NCI-H69 (cell line): Measurements from ENCODE around the gene SLC19A1.

ENCODE experiments used
- DNase-seq: peaks from one replicate; lab custom pipeline; 2025; lab: John Stamatoyannopoulos, UW

Gene SLC19A1

DNA sequence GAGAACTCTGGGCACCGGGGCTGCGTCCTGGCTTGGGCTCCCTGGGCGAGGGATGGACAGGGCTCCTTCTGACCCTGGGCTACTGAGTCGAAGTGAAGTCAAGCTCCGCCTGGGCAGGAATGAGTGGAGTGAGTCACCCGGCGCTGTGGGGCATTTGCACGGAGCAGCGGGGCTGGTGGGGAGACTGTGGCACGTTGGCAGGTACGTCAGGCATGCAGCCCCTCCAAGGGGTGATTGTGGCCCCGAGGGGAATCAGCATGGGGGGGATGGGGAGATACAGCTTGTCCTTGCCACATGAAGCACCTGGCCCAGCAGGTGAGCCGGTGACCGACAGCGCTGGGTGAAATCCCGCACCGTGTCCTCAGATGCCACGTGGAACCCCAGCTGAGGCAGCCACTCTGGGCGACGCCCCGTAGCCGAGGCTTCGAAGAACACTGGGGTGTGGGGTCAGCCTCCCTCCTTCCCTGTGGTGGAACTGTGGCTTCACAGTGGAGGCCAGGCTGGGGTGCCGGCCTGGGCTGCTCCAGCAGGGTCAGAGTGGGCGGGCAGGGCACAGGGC, 74.9 kb downstream of the SLC19A1 start:
- DNase-seq, result no peak

DNA sequence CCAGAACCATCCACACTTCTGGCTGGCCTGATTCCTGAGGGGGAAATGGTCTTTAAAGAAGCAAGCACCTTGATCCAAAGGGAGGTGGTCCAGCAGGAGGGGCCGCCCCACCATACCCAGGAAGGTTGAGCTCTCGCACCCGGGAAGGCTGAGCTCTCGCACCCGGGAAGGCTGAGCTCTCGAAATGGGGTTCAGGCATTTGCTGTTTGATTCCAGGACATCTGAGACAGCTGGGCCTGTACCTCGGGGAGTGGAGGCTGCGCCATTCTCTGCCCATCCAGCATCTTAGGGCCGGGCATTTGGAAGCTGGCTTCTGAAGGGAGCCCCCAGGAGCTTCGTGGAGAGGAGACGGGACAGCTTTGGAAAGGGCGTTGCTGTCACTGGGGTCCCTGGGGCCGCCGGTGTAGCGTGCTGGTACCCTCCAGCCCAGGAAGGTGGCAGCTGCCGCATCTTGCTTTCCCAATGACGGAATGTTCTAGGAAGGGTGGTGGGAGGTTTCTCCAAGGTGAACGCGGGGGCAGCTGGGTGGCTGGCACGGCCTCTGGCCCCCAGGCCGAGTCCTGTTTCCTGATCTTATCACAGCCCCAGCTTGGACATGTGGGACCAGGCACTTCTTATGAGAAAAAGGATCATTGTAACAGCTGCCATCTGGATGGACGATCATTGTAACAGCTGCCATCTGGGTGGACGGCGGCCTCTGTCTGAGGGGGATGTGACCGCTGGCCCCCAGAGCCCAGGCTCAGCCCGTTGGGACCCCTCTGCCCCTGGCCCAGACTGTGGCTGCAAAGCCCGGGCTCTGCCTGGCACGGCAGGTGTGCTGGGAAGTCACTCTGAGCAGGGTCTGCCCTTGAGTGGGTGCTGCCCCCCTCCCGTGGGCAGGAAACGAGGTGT, 75.7 kb downstream of the SLC19A1 start:
- no peak for DNase-seq

DNA sequence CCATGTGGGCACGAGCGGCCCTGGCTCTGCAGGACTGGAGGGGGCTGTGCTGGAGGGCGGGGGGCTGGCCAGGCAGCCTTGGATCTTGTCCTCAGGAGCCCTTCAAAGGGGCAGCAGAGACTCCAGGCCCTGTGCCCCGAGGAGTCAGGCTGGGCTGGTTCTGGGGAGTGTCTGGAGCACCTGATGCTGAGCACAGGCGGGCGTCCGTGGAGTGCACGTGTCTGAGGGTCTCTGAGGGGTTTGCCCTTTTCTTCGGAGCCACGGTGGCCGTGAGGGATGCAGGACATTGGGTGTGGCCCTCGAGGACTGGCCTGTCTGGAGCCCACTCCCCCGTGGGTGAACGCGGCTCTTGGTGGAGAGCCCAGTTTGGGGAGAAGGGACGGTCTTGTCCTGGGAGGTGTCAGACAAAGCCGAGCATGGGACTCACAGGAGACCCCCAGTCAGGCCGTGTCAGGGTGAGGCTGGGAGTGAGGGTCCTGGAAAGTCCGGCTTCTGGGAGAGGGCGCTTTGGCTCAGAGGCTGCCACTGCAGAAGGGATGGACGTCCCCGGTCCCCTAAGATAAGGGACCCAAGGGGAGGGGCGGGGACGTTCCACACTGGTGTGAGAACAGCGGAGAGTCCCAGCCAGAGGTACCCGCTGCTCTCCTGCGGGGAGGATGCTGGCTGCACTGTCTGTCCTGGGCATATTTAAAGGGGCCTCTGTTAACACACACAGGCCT, 76.5 kb downstream of the SLC19A1 start:
- no peak for DNase-seq

DNA sequence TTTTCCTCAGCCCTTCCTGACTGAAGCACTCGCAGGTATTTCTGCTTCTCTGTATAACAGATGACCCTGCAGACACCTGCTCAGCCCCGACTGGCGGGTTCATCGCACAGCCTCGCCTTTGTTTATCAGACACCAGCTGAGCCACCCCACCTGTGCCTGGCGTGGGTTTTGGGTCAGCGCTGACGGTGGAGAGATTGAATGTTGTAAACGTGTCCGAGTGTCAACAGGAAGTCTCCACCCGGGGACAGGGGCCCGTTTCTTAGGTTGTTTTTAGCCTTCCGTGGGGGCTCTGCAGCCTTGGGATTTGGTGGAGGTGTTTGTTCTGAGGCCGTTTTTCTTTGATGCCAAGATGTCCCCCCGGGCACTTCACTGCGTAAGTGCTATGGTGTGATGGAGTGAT, 77.1 kb downstream of the SLC19A1 start:
- peak; percentile 57 for DNase-seq

DNA sequence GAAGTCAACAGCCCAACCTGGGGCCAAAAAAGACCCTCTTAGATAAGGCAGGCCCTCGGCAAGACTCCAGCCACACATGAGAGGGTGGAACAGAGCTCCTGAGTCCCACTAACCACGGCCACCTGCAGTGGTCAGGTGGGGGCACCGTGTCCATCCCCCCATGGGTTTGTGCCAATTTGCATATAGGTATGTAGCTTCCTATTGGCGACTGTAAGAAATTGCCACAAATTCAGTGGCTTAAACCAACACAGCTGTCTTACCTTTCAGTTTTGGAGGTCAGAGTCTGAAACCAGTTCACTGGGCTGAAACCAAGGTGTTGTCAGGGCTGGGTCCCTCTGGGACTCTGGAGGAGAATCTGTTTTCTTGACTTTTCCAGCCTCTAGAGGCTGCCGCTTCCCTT, 77.9 kb downstream of the SLC19A1 start:
- no peak for DNase-seq

DNA sequence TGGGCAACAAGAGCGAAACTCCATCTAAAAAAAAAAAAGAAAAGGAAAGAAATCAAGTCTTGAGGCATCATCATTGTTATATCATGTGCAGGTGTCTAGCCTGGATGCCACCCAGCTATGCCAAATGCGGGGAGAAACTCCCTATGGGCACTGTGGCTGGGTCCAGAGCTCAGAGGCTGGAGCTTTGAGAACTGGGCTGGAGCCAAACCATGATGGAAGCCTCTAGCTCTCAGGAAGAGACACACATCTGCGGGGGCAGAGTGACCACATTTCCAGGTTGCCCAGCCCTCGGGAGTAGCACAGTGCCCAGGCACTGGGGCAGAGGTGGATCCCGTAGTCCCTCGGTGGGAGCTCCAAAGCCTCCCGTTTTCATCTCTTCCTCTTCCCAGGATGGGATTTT, 78.4 kb downstream of the SLC19A1 start:
- no peak for DNase-seq

DNA sequence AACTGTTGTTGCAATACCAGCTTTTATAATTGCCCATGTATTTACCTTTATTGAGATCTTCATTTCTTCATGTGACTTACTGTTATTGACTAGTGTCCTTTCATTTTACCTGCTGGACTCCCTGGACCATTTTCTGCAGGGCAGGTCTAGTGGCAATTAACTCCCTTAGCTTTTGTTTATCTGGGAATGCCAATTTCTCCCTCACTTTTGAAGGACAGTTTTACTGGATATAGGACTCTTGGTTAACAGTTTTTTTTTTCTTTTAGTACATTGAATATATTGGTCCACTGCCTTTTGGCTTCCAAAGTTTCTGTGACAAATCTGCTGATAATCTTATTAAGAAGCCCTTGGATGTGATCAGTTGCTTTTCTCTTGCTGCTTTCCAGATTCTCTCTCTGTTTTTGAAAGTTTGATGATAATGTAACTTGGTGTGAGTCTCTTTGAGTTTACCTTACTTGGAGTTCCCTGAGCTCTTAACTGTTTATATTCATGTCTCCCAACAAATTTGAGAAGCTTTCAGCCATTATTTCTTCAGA, 80.4 kb downstream of the SLC19A1 start:
- DNase-seq, result no peak

DNA sequence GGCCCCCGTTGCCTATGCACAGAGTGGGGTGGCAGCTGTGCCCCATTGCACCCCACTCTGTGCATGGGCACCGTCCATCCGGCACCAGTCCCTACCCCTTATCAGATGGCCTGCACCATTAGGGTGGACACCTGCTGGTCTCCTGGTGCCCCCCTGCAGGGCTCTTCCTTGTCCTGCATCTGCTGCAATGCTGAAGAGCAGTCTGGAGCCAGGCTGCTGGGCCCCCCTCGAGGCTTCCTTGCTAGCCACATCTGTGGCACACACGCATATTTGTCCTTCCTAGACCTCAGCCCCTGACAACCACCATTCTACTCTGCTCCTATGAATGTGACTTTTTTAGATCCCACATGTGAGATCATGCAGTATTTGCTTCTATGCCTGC, 80.9 kb downstream of the SLC19A1 start:
- no peak for DNase-seq

DNA sequence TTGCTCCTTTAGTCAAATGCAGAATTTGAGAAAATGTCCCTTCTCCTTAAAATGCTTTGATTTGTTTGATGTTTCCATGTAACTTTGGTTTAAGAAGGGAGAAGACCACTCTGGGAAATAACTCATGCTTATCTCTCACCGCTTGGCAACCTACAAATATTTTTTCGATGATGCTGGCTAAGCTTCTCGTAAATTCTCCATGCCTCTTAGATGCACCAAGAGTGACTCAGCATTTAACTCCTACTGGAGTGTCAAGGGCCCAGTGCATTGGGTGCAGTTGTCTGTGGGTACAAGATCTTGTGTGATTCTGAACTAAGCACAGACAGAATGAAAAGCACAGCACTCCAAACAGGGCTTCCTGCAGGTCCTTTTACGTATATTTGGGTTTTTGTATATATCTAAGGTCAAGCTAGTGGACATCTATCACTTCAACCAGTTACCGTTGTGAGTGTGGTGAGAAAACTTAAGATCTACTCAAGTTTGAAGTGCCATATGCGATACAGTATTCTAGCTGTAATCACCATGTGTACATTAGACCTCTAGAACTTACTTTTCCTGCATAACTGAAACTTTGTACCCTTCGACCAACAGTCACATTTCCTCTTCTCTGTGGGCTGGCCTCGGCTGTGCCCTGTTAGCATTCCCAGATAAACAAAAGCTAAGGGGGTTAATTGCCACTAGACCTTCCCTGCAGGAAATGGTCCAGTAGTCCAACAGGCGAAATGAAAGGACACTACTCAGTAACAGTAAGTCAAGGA, 81.5 kb downstream of the SLC19A1 start:
- no peak for DNase-seq

DNA sequence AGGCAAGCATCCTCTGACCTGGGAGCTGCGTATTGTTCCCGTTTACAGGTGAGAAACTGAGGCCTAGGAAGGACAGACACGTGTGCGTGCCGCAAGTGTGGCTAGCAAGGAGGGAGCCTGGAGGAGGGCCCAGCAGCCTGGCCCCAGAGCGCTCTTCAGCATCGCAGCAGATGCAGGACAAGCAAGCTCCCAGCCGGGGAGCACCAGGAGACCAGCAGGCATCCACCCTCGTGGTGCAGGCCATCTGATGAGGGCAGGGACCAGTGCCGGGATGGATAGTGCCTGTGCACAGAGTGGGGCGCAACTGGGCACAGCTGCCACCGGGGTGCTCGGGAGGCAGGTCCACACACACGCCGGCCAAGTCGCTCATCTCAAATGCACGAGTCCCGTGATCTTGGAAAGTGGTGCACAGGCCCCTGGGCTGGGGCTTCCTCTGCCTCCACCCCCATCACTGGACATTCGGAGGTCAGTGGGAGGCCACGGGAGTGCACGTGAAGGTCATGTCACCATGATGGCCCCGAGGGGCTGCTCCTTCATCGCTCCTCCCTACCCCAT, 82.2 kb downstream of the SLC19A1 start:
- DNase-seq, result no peak

DNA sequence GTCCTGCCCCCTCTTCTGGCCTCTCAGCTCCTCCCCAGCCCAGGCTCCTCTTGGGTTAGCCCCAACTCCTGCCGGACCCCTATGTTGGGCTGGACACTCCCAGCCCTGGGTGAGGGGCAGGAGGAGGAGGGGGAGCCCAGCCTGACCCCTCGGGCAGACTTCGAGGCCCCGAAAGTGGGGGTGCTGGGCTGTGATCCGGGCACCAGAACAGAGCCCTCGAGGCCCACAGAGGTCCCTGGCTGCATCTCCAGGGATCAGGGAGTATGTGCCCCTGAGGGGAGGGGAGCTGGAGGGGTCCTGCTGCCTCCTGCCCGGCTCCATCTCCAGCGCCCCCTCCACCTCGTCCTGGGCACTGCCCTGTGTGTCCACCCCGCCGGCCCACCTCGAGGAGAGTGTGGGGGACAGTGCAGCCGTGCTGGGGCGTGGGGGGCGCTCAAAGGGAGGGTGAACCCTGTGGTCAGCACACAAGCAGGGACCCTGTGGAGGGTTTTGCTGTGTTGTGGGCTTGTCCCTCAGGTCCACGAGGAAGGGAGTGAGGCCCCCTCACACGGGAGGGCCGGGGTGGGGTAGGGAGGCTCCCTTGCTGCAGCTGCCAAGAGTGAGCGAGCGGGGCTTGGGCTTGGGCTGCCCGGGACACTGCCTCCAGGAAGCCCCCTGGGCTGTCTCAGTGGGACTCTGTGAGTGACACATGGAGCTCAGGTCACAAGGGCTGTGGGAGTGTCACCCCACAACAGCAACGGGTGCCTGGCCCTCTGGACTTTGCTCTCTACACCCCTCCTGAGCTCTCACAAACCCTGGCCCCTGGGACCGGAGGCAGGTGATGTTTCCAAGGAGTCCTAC, 82.8 kb downstream of the SLC19A1 start:
- no peak for DNase-seq

DNA sequence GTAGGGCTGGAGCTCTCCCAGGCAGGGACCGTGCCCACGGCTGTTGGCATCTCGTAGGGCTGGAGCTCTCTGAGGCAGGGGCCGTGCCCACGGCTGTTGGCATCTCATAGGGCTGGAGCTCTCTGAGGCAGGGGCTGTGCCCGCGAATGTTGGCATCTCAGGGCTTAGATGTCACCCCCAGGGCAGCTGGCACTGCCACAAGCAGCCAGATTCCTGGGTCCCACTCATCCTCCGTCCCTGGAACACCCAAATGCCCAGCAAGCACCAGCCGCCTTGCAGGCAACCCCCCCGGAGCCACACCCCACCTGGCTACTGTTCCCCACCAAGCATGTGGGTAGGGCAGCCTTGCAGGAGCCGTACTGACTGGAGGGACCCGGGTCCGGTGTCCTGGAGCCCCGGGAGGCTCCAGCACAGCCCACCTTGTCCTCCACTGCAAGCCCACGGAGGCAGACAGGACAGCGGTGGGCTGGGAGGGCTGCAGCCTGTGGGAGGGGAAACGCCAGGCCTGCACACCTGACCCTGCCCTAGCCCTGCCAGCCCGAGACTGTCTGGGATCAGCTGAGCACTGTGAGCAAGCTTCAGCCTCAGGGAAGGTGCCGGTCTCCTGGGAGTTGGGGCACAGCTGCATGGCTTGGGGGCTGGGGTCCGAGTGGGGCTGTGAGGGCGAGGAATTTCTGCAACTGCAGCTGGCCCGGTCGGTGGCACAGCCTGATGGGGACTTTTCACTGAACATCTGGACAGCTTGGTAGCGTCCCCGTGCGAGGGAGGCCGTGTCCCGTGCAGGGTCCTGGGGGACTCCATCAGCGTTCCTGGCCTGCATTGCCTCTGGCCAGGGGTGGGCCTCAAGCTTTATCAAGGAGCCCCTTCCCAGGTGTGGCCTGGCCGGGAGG, 83.7 kb downstream of the SLC19A1 start:
- DNase-seq, result no peak

DNA sequence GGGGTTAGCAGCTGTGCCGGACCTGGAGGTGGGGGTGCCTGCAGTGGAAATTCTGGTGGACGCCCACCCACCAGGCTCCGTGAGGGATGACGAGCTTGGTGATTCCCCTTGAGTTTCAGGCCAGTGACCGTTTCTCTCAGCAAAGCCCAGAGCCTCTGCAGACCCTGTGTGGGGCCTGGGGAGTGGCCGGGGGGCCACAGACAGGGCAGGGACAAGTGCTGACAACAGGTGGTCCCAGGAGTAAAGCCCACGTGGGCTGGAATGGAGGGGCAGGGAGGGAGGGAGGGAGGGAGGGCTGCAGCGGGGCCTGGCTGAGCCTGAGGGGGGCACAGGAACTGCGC, 84.4 kb downstream of the SLC19A1 start:
- no peak for DNase-seq

DNA sequence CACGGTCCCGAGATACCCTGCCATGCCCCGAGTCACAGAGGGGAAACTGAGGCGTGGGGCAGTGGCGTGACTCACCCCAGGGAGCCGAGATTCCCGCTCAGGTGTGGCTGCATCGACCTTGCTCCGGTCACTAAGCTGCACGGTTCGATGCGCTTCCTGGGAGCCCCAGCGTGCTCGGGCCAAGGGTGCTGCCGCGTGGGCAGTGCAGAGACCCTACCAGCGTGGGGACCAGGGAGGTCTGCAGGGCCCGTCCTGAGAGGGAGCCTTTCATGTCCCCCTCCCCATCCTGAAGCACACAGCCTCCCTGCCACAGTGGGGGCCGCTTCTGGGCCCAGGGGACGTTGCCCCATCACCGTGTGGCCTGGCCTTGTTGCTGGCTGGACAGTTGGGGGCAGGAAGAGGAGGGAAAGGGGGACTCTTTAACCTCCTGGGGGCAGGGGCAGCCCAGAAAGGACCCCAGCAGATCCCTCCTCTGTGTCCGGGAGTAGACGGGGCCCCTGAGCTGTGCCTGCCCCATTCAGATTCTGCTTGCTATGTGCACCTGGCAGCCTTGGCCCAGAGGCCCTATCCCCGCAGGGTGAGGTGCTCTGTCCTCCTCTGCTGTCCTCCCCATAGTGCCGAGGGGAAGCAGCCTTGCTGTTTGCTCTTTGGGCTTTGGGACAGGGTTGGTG, 84.9 kb downstream of the SLC19A1 start:
- DNase-seq, result no peak

DNA sequence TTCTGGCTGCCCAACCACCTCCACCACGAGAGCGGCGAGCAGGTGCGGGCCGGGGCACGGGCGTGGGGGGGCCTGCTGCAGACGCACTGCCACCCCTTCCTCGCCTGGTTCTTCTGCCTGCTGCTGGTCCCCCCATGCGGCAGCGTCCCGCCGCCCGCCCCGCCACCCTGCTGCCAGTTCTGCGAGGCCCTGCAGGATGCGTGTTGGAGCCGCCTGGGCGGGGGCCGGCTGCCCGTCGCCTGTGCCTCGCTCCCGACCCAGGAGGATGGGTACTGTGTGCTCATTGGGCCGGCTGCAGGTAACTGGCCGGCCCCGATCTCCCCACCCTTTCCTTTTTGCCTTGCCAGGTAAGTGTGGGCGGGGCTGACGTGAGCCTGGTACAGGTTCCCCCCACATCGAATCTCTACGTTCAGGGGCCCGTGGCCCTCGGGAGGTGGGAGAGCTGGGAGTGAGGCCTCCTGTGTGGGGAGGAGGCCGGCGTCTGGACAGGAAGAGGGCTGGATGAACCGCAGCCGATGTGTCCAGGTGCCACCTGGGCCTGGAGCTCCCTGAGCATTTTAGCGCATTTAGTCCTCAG, 85.6 kb downstream of the SLC19A1 start:
- DNase-seq, result peak; percentile 25

DNA sequence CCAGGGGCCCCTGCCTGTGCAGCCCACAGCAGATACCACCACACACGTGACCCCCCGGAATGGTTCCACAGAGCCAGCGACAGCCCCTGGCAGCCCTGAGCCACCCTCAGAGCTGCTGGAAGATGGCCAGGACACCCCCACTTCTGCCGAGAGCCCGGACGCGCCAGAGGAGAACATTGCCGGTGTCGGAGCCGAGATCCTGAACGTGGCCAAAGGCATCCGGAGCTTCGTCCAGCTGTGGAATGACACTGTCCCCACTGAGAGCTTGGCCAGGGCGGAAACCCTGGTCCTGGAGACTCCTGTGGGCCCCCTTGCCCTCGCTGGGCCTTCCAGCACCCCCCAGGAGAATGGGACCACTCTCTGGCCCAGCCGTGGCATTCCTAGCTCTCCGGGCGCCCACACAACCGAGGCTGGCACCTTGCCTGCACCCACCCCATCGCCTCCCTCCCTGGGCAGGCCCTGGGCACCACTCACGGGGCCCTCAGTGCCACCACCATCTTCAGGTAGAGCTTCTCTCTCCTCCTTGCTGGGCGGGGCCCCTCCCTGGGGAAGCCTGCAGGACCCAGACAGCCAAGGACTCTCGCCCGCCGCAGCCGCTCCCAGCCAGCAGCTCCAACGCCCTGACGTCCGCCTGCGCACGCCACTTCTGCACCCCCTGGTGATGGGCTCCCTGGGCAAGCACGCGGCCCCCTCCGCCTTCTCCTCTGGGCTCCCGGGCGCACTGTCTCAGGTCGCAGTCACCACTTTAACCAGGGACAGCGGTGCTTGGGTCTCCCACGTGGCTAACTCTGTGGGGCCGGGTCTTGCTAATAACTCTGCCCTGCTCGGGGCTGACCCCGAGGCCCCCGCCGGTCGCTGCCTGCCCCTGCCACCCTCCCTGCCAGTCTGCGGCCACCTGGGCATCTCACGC, 86.3 kb downstream of the SLC19A1 start:
- peak; percentile 63 for DNase-seq

DNA sequence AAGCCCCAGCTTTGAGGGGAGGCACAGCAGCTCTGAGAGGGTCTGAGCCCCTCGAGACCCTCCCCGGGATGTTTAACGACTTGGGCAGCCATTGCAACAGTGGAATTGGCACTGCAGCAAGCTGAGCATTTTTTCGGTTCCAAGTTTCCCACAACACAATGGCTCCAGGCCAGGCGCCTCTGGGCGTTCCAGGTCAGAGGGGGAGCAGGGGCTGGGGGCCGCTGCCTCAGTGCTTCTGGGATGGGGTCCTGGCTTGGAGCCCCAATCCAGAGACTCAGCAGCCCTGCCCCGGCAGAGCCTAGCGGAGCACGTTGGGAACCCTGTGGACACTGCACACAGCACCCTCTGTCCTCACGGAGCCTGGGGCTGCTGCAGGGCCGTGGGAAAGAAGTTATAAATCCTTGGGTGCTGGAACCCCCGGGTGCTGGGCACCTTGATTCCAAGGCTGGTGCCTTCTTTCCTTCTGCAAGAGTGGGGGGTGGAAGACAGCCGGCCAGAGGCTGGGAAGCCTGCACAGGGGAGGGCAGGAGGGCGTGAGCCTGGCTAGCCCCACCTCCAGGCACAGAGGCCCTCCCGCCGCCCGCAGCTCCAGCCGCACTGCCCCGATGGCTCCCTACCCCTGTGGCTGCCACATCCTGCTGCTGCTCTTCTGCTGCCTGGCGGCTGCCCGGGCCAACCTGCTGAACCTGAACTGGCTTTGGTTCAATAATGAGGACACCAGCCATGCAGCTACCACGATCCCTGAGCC, 87.1 kb downstream of the SLC19A1 start:
- peak; percentile 73 for DNase-seq
